Measurements from ENCODE around the gene PLVAP. TPM values are rescaled to one million over a fixed set of nuclear protein-coding genes. Genes with fewer than 3 reads are reported as not detected.
A peak's percentile ranks its signal among the peaks of the same experiment; 100 is the strongest.

The PLVAP gene, protein sequence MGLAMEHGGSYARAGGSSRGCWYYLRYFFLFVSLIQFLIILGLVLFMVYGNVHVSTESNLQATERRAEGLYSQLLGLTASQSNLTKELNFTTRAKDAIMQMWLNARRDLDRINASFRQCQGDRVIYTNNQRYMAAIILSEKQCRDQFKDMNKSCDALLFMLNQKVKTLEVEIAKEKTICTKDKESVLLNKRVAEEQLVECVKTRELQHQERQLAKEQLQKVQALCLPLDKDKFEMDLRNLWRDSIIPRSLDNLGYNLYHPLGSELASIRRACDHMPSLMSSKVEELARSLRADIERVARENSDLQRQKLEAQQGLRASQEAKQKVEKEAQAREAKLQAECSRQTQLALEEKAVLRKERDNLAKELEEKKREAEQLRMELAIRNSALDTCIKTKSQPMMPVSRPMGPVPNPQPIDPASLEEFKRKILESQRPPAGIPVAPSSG
- total RNA-seq, result 100 to 1,000 TPM in 3 of 4 donors, 10 to 100 TPM in 1; 37.4 to 155 (median 117) TPM

DNA sequence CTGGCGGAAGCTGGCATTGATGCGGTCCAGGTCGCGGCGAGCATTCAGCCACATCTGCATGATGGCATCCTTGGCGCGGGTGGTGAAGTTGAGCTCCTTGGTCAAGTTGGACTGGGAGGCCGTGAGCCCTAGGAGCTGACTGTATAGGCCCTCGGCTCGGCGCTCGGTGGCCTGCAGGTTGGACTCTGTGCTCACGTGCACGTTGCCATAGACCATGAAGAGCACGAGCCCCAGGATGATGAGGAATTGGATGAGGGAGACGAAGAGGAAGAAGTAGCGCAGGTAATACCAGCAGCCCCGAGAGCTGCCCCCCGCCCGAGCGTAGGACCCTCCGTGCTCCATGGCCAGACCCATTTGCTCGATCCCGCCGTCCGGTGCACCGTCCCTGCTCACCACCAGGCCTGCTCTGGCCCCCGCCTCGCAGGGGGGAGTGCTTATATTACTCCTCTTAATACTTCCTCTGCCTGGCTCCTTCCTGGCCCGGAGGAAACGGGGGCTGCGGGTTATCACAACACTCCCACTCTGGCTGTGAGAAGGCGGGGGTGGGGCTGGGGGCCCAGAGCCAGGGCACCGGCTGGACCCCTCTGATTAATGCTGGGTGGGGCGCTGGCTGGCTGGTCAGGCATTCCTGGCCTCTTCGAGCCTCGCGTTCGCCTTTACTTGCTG is at the start of gene PLVAP:
Gene PLVAP (minus strand): TSS at position 408 of the 666 bp plus-strand sequence. CDS start 54 bp downstream, at position 354.
- Histone ChIP-seq H3K9me3 (no peaks in the 10 kb centered on the region), H3K27me3 (peaks cover 0 to 22% (median 0%) of the 10 kb centered on the region in 4 donors), H3K4me1 (peaks cover 2 to 10% (median 6%) of the 10 kb centered on the region in 4 donors), H3K27ac (replicated peaks in 1 of 4) (peak within 1 kb of the TSS; percentile 1 to 55 (median 28)), H3K4me3 (peak within 1 kb of the TSS; percentile 37 to 52 (median 38)), H3K36me3 (no peaks in the 10 kb centered on the region)
- WGBS, result 58% methylated on average over 34 of the region's 39 CpGs
- DNase-seq (ENCODE audit: extremely low spot score), result no peak
- intact Hi-C loops (cut with DNase I), result no loop called here
- no peak for TF ChIP-seq POLR2A (IDR thresholded peaks at IDR 0.05; ENCODE audit: low read depth)
- TF ChIP-seq, protein P1, sequence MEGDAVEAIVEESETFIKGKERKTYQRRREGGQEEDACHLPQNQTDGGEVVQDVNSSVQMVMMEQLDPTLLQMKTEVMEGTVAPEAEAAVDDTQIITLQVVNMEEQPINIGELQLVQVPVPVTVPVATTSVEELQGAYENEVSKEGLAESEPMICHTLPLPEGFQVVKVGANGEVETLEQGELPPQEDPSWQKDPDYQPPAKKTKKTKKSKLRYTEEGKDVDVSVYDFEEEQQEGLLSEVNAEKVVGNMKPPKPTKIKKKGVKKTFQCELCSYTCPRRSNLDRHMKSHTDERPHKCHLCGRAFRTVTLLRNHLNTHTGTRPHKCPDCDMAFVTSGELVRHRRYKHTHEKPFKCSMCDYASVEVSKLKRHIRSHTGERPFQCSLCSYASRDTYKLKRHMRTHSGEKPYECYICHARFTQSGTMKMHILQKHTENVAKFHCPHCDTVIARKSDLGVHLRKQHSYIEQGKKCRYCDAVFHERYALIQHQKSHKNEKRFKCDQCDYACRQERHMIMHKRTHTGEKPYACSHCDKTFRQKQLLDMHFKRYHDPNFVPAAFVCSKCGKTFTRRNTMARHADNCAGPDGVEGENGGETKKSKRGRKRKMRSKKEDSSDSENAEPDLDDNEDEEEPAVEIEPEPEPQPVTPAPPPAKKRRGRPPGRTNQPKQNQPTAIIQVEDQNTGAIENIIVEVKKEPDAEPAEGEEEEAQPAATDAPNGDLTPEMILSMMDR (IDR thresholded peaks at IDR 0.05), result peak in 1 of 3 experiments; percentile 17
- peak; percentile 49 to 54 for TF ChIP-seq POLR2AphosphoS5 (IDR thresholded peaks at IDR 0.05)
- TF ChIP-seq EP300 (IDR thresholded peaks at IDR 0.05), result no peak

DNA sequence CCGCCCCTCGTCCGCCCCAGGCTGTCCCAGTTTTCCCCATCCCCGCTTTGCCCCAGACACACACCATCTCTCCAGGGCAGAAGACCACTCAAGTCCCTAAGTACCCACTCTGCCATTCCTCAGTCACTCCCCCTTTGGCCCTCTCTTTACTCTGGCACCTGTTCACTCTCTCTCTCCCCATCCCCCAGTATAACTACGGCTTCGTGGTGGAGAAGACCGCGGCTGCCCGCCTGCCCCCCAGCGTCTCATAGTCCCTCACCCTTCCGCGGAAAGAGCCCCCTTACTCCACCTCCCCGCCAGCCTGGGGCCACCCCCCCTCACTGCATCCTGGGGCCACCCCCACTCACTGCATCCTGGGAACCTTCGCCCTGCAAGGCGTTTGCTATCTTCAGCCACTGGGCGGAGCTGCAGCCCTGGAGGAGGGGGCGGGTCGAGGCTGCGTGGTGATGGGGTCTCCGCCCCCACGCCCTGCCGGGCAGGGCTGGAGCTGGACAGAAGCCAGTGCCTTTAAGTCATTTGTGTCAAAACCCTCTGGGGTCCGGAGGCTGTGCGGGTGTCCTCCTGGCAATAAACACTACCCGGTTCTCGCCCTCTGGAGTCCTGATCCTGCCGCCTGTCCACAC is 47.7 kb upstream of the PLVAP start:
- Histone ChIP-seq H3K9me3 (no peaks in the 10 kb centered on the region), H3K36me3 (peaks cover 0 to 19% (median 15%) of the 10 kb centered on the region in 4 donors), H3K4me1 (peaks cover 3 to 18% (median 16%) of the 10 kb centered on the region in 4 donors), H3K27ac (replicated peaks in 1 of 4) (no peak overlapping the region), H3K4me3 (no peak overlapping the region), H3K27me3 (no peaks in the 10 kb centered on the region)
- intact Hi-C loops (cut with DNase I), result no loop called here
- WGBS, result 32% methylated on average over 25 of the region's 27 CpGs
- no peak for TF ChIP-seq POLR2AphosphoS5 (IDR thresholded peaks at IDR 0.05)
- no peak for TF ChIP-seq POLR2A (IDR thresholded peaks at IDR 0.05; ENCODE audit: low read depth)
- TF ChIP-seq, protein P1 (IDR thresholded peaks at IDR 0.05), result peak in 2 of 3 experiments; percentile 21 to 35
- TF ChIP-seq EP300 (IDR thresholded peaks at IDR 0.05), result no peak
- no peak for DNase-seq (ENCODE audit: extremely low spot score)

DNA sequence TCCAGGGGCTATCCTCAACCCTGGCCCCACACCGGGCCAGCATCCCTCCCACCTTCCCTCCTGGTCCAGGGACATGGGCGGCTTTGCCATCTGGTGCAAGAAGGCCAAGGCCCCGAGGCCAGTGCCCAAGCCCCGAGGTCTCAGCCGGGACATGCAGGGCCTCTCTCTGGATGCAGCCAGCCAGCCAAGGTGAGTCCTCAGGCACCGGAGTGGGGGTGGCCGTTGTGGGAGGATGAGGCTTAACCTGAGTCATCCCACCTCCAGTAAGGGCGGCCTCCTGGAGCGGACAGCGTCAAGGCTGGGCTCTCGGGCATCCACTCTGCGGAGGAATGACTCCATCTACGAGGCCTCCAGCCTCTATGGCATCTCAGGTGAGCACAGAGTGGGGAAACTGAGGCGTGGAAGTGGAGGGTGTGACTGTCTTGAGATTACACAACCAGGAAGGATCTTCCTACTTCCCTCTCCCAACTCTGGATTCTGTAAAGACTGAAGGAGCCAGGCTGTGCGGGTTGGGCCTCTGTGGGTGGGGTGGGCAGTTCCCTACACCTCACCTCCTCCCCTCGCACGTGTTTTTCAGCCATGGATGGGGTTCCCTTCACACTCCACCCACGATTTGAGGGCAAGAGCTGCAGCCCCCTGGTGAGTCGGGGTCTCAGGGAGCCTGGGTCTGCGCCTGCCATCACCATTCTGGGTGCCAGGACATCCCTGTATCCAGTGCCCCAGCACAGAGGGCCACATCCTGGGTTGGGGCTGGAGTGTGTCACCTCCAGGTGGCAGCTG is 46.5 kb upstream of the PLVAP start:
- Histone ChIP-seq H3K36me3 (peaks cover 0 to 19% (median 15%) of the 10 kb centered on the region in 4 donors), H3K9me3 (no peaks in the 10 kb centered on the region), H3K4me3 (no peak overlapping the region), H3K4me1 (peaks cover 8 to 25% (median 23%) of the 10 kb centered on the region in 4 donors), H3K27me3 (no peaks in the 10 kb centered on the region), H3K27ac (replicated peaks in 1 of 4) (no peak overlapping the region)
- no peak for DNase-seq (ENCODE audit: extremely low spot score)
- TF ChIP-seq POLR2AphosphoS5 (IDR thresholded peaks at IDR 0.05), result no peak
- no peak for TF ChIP-seq POLR2A (IDR thresholded peaks at IDR 0.05; ENCODE audit: low read depth)
- TF ChIP-seq, protein P1 (IDR thresholded peaks at IDR 0.05), result no peak
- TF ChIP-seq EP300 (IDR thresholded peaks at IDR 0.05), result no peak
- WGBS, result 89% methylated on average over 17 of the region's 20 CpGs
- intact Hi-C loops (cut with DNase I), result no loop called here

DNA sequence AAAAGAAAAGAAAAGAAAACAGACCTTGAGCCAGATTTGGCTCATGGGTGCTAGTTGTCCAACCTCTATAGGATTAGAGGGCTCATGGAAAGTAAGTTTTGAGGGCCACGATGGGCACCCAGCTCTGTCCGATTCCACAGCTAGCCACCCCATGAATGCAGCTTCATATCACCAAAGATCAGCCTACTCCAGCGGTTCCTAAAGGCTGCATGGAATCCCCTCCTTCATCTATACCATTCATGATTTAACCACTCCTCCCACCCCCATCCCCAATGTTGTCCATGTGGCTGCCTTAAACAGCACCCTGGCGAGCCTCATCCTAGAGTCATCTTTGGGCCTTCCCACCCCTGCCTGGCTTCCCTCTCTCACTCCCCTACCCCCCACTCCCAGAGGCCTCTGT is 44.8 kb upstream of the PLVAP start:
- Histone ChIP-seq H3K36me3 (peaks cover 0 to 19% (median 15%) of the 10 kb centered on the region in 4 donors), H3K4me1 (peaks cover 8 to 25% (median 23%) of the 10 kb centered on the region in 4 donors), H3K27ac (replicated peaks in 1 of 4) (no peak overlapping the region), H3K27me3 (peaks cover 0 to 6% (median 0%) of the 10 kb centered on the region in 4 donors), H3K4me3 (no peak overlapping the region), H3K9me3 (no peaks in the 10 kb centered on the region)
- TF ChIP-seq POLR2A (IDR thresholded peaks at IDR 0.05; ENCODE audit: low read depth) (no peak), POLR2AphosphoS5 (IDR thresholded peaks at IDR 0.05) (no peak), EP300 (IDR thresholded peaks at IDR 0.05) (no peak)
- TF ChIP-seq, protein P1 (IDR thresholded peaks at IDR 0.05), result no peak
- no peak for DNase-seq (ENCODE audit: extremely low spot score)
- WGBS, result 96% methylated on average over 4 of the region's 4 CpGs
- intact Hi-C loops (cut with DNase I), result no loop called here
